IMR-90 (cell line): ENCODE data around the gene CPEB1. TPM values are rescaled to one million over a fixed set of nuclear protein-coding genes. Genes with fewer than 3 reads are reported as not detected.

Experiments used
- ATAC-seq: fragments of 200-7000 bp; cut with Tn5 transposase; 2 replicates; pipeline ENCODE4 v1.9.1; 2020; ENCODE audit warnings: low read depth, mild to moderate bottlenecking, moderate library complexity
- BruUV-seq: library from RNA; stranded (reverse); fragments of 400-500 nt; replicated peaks from 2 replicates; lab custom pipeline; 2021; lab: Mats Ljungman, UMichigan
- CTCF ChIA-PET: fragments of 300-600 bp; formaldehyde crosslinking; extraction: SDS; loops from one replicate; lab custom pipeline; 2021; ENCODE audit warnings: antibody characterized with exemption; lab: Yijun Ruan, JAX
- POLR2A ChIA-PET: fragments of 300-600 bp; sonication (Branson Sonifier 250); formaldehyde crosslinking; loops from one replicate; lab custom pipeline; 2022; ENCODE audit warnings: antibody characterized with exemption; ENCODE audit not compliant: unreplicated experiment; lab: Charles Lee
- DNase-seq: peaks from one replicate; pipeline ENCODE4 v3.0.0; 2013
- H2AFZ ChIP-seq: replicated peaks from 2 replicates; pipeline ENCODE3; 2013; ENCODE audit warnings: low read length, mild to moderate bottlenecking; ENCODE audit not compliant: poor library complexity
- H2AK5ac ChIP-seq: 2 replicates; pipeline ENCODE4 v1.6.1; 2013; ENCODE audit warnings: low read depth, low read length, inconsistent platforms
- H2AK9ac ChIP-seq: replicated peaks from 2 replicates; pipeline ENCODE3; 2013; ENCODE audit warnings: mild to moderate bottlenecking, low read depth, low read length, moderate library complexity; ENCODE audit not compliant: poor library complexity
- H2BK120ac ChIP-seq: 2 replicates; pipeline ENCODE4 v1.6.1; 2013; ENCODE audit warnings: low read depth, low read length, inconsistent platforms
- H2BK15ac ChIP-seq: 3 replicates; pipeline ENCODE4 v1.6.1; 2013; ENCODE audit warnings: low read depth, low read length, inconsistent platforms
- H2BK20ac ChIP-seq: 2 replicates; pipeline ENCODE4 v1.6.1; 2013; ENCODE audit warnings: low read depth, mild to moderate bottlenecking, inconsistent platforms, low read length, moderate library complexity
- H2BK5ac ChIP-seq: 2 replicates; pipeline ENCODE4 v1.6.1; 2013; ENCODE audit warnings: mild to moderate bottlenecking, low read depth, low read length, inconsistent platforms; ENCODE audit not compliant: poor library complexity, severe bottlenecking
- H3K14ac ChIP-seq: replicated peaks from 2 replicates; pipeline ENCODE4 v1.6.1; 2013; ENCODE audit warnings: low read depth, low read length, inconsistent platforms
- H3K18ac ChIP-seq: 2 replicates; pipeline ENCODE4 v1.6.1; 2013; ENCODE audit warnings: low read depth, low read length, control low read depth
- H3K23ac ChIP-seq: 2 replicates; pipeline ENCODE4 v1.6.1; 2013; ENCODE audit warnings: low read depth, low read length, inconsistent platforms
- H3K27ac ChIP-seq: 2 replicates; pipeline ENCODE4 v1.5.1; 2013; ENCODE audit warnings: mild to moderate bottlenecking, control low read depth, low read length; ENCODE audit not compliant: insufficient read depth
- H3K27me3 ChIP-seq: 2 replicates; pipeline ENCODE4 v1.6.1; 2013; ENCODE audit warnings: low read length; ENCODE audit not compliant: control insufficient read depth, insufficient read depth
- H3K36me3 ChIP-seq: 2 replicates; pipeline ENCODE4 v1.6.1; 2013; ENCODE audit warnings: low read length, mixed read lengths; ENCODE audit not compliant: control insufficient read depth, insufficient read depth
- H3K4ac ChIP-seq: 2 replicates; pipeline ENCODE4 v1.6.1; 2013; ENCODE audit warnings: low read depth, low read length, inconsistent platforms
- H3K4me1 ChIP-seq: 2 replicates; pipeline ENCODE4 v1.6.1; 2013; ENCODE audit warnings: low read length, mixed read lengths; ENCODE audit not compliant: control insufficient read depth, insufficient read depth
- H3K4me2 ChIP-seq: 2 replicates; pipeline ENCODE4 v1.6.1; 2013; ENCODE audit warnings: low read depth, mild to moderate bottlenecking, control low read depth, low read length, moderate library complexity
- H3K4me3 ChIP-seq: 2 replicates; pipeline ENCODE4 v1.5.1; 2013; ENCODE audit warnings: low read depth, mild to moderate bottlenecking, control low read depth, low read length, moderate library complexity; ENCODE audit not compliant: insufficient read depth
- H3K56ac ChIP-seq: 2 replicates; pipeline ENCODE4 v1.6.1; 2013; ENCODE audit warnings: low read length, inconsistent platforms; ENCODE audit not compliant: insufficient read depth; ENCODE audit errors: extremely low read depth
- H3K79me1 ChIP-seq, 2 experiments: 2 replicates each; pipeline ENCODE4 v1.6.1; 2013; ENCODE audit warnings: low read length in 2 of 2, inconsistent platforms in 1 of 2, low read depth in 1 of 2
- H3K9ac ChIP-seq: 2 replicates; pipeline ENCODE4 v1.6.1; 2013; ENCODE audit warnings: low read depth, low read length, control low read depth
- H3K9me1 ChIP-seq: 2 replicates; pipeline ENCODE4 v1.6.1; 2013; ENCODE audit warnings: low read length, inconsistent platforms; ENCODE audit not compliant: insufficient read depth
- H3K9me3 ChIP-seq: 2 replicates; pipeline ENCODE4 v1.6.1; 2013; ENCODE audit warnings: low read length; ENCODE audit not compliant: control insufficient read depth, insufficient read depth
- H4K20me1 ChIP-seq: 2 replicates; pipeline ENCODE4 v1.6.1; 2013; ENCODE audit warnings: low read length, inconsistent platforms; ENCODE audit not compliant: insufficient read depth
- H4K5ac ChIP-seq: 2 replicates; pipeline ENCODE4 v1.6.1; 2013; ENCODE audit warnings: mild to moderate bottlenecking, low read depth, low read length, control low read depth
- H4K8ac ChIP-seq, 2 experiments: 2 replicates each; pipeline ENCODE4 v1.6.1; 2013; ENCODE audit warnings: low read depth in 2 of 2, low read length in 2 of 2, control low read depth in 1 of 2, inconsistent platforms in 1 of 2
- H4K91ac ChIP-seq: 2 replicates; pipeline ENCODE4 v1.6.1; 2013; ENCODE audit warnings: low read depth, low read length, inconsistent platforms; ENCODE audit not compliant: insufficient read depth
- BHLHE40 ChIP-seq: fragments of 150-350 bp; IDR thresholded peaks from 2 replicates; pipeline ENCODE4 v1.6.1; 2016; ENCODE audit warnings: mild to moderate bottlenecking, low read depth, low read length
- CEBPB ChIP-seq: IDR thresholded peaks from 2 replicates; pipeline ENCODE4 v1.6.1; 2012; ENCODE audit warnings: low read depth, low read length, improper control_type of control experiment
- CHD1 ChIP-seq: IDR thresholded peaks from 2 replicates; pipeline ENCODE4 v1.6.1; 2012; ENCODE audit warnings: low read depth, low read length, improper control_type of control experiment
- CTCF ChIP-seq: conservative IDR thresholded peaks from 2 replicates; pipeline ENCODE4 v1.5.1; 2012; ENCODE audit warnings: mild to moderate bottlenecking, low read depth, low read length, improper control_type of control experiment
- ELK1 ChIP-seq: fragments of 150-350 bp; IDR thresholded peaks from 2 replicates; pipeline ENCODE4 v1.6.1; 2016; ENCODE audit warnings: low read depth, mild to moderate bottlenecking, low read length, moderate library complexity, borderline replicate concordance
- FOS ChIP-seq: fragments of 150-350 bp; IDR thresholded peaks from 2 replicates; pipeline ENCODE4 v1.6.1; 2016; ENCODE audit warnings: low read depth, low read length
- MAFK ChIP-seq: IDR thresholded peaks from 2 replicates; pipeline ENCODE4 v1.6.1; 2012; ENCODE audit warnings: low read depth, low read length, improper control_type of control experiment
- MAZ ChIP-seq: IDR thresholded peaks from 2 replicates; pipeline ENCODE4 v1.6.1; 2012; ENCODE audit warnings: low read depth, mild to moderate bottlenecking, low read length, improper control_type of control experiment, moderate library complexity, borderline replicate concordance
- MXI1 ChIP-seq: IDR thresholded peaks from 2 replicates; pipeline ENCODE4 v1.6.1; 2012; ENCODE audit warnings: low read depth, mild to moderate bottlenecking, low read length, moderate library complexity, borderline replicate concordance
- NFE2L2 ChIP-seq: fragments of 150-350 bp; IDR thresholded peaks from 2 replicates; pipeline ENCODE4 v1.6.1; 2016; ENCODE audit warnings: low read depth, mild to moderate bottlenecking, low read length
- POLR2A ChIP-seq: IDR thresholded peaks from 2 replicates; pipeline ENCODE4 v1.6.1; 2012; ENCODE audit warnings: mild to moderate bottlenecking, low read depth, low read length
- RAD21 ChIP-seq: IDR thresholded peaks from 2 replicates; pipeline ENCODE4 v1.6.1; 2012; ENCODE audit warnings: low read length, improper control_type of control experiment
- RCOR1 ChIP-seq: IDR thresholded peaks from 2 replicates; pipeline ENCODE4 v1.6.1; 2012; ENCODE audit warnings: mild to moderate bottlenecking, low read length, improper control_type of control experiment; ENCODE audit not compliant: insufficient replicate concordance
- RFX5 ChIP-seq: IDR thresholded peaks from 2 replicates; pipeline ENCODE4 v1.8.0; 2012; ENCODE audit warnings: low read depth, mild to moderate bottlenecking, low read length, moderate library complexity
- SMC3 ChIP-seq: fragments of 150-350 bp; IDR thresholded peaks from 2 replicates; pipeline ENCODE4 v1.6.1; 2016; ENCODE audit warnings: low read depth, mild to moderate bottlenecking, antibody characterized with exemption, low read length, moderate library complexity
- USF2 ChIP-seq: fragments of 150-350 bp; IDR thresholded peaks from 2 replicates; pipeline ENCODE4 v1.6.1; 2017; ENCODE audit warnings: mild to moderate bottlenecking, antibody characterized with exemption, low read length, low read depth
- WGBS, 2 experiments: methylation state at CpG; one replicate each; pipeline versions ENCODE4 v1.1.5 to v1.1.7; 2013; ENCODE audit warnings: missing lambda C conversion rate in 2 of 2; ENCODE audit not compliant: insufficient read length in 1 of 2; ENCODE audit errors: extremely low coverage in 2 of 2; 5-methylcytosine and 5-hydroxymethylcytosine counted together
- dilution Hi-C: fragments of 300-500 bp; cut with HindIII; formaldehyde crosslinking; loops from one replicate; pipeline ENCODE4 v1.14.3; 2018; ENCODE audit warnings: low sequenced_read_pairs; ENCODE audit not compliant: unreplicated experiment
- in situ Hi-C: fragments of 300-500 bp; cut with MboI; formaldehyde crosslinking; loops from 3 replicates; pipeline ENCODE4 v1.14.3; 2019; ENCODE audit warnings: low sequenced_read_pairs, inconsistent platforms, mixed read lengths
- intact Hi-C: fragments of 100-400 bp; cut with micrococcal nuclease; formaldehyde crosslinking; loops from 2 replicates; pipeline ENCODE4 v1.10.0; 2022
- polyA plus RNA-seq, 3 experiments: library from polyadenylated mRNA; depleted of rRNA; stranded (reverse); fragments of >200 nt; gene quantifications; 2 replicates each; pipeline ENCODE4 v1.2.3, GENCODE V29; 2012; ENCODE audit warnings: low replicate concordance in 1 of 3
- total RNA-seq: library from RNA; depleted of rRNA; stranded (reverse); fragments of >200 nt; gene quantifications from 2 replicates; pipeline ENCODE4 v1.2.3, GENCODE V29; 2012

CPEB1 gene
- total and polyA plus RNA-seq, 2 of the 4 experiments (the other 2 are of a cell fraction), result 8.9 to 12.5 TPM

- Histone ChIP-seq H3K9ac (no peak overlapping the region), H3K14ac (no peak overlapping the region), H3K56ac (no peak overlapping the region), H2BK20ac (no peak overlapping the region), H2AK5ac (no peak overlapping the region), H2AK9ac (no peak overlapping the region), H3K4ac (no peak overlapping the region), H3K18ac (no peak overlapping the region), H3K23ac (no peak overlapping the region), H3K36me3 (peaks cover 41% of the 10 kb centered on the region), H3K27me3 (no peaks in the 10 kb centered on the region), H3K27ac (no peak overlapping the region), H3K4me3 (no peak overlapping the region), H3K9me3 (no peaks in the 10 kb centered on the region), H4K5ac (no peak overlapping the region), H2BK120ac (no peak overlapping the region), H3K4me1 (no peaks in the 10 kb centered on the region; the same call in 1 of the 2 replicates), H4K20me1 (peaks cover 36% of the 10 kb centered on the region), H2BK15ac (no peak overlapping the region), H4K91ac (no peak overlapping the region), H3K4me2 (no peak overlapping the region), H3K9me1 (0 out of 2 replicates have a peak, but pooled peaks cover 2% of the 10 kb centered on the region), H4K8ac (no peak overlapping the region), H2BK5ac (no peak overlapping the region), H2AFZ (no peak overlapping the region), H3K79me1 (peaks cover 27 to 38% of the 10 kb centered on the region in 2 experiments)
- no TSS peak for BruUV-seq
- dilution Hi-C loops, result no loop called here
- no CpG with 5 or more reads among the region's 3 CpGs for WGBS, 2 experiments
- no peak for DNase-seq
- intact Hi-C loops, result no loop called here
- ATAC-seq, result no peak
- in situ Hi-C loops, result loop anchor here (10.0 kb wide), 3 partner anchors 159 to 471 kb away; no protein-coding TSS in a partner anchor
- CTCF ChIA-PET, result no interaction called here
- no peak for TF ChIP-seq FOS
- TF ChIP-seq ELK1, result no peak
- TF ChIP-seq SMC3, result no peak
- TF ChIP-seq RAD21, result no peak
- TF ChIP-seq MXI1, result no peak
- TF ChIP-seq POLR2A, result no peak
- TF ChIP-seq CEBPB, result no peak
- no peak for TF ChIP-seq MAFK
- TF ChIP-seq CHD1, result no peak
- no peak for TF ChIP-seq USF2
- no peak for TF ChIP-seq RCOR1
- no peak for TF ChIP-seq CTCF
- no peak for TF ChIP-seq BHLHE40
- no peak for TF ChIP-seq MAZ
- TF ChIP-seq NFE2L2, result no peak
- no peak for TF ChIP-seq RFX5
- POLR2A ChIA-PET, result no interaction called here
Observed at GRCh38 chr15:82533801-82534200, 113.4 kb downstream of the CPEB1 start.
